CD8-positive, alpha-beta memory T cell (primary cell): ENCODE data around the gene BCL6B. TPM values are rescaled to one million over a fixed set of nuclear protein-coding genes. Genes with fewer than 3 reads are reported as not detected.
"Not testable (repeated sequence)": the region's sequence is repeated elsewhere in the genome, so short reads cannot be mapped to it uniquely, and the experiment has no call there.

Source experiments
- CTCF ChIA-PET: fragments of 350-600 bp; sonication (Branson Sonifier 250); formaldehyde crosslinking; loops from one replicate; lab custom pipeline; 2021; ENCODE audit warnings: antibody characterized with exemption; lab: Charles Lee
- POLR2A ChIA-PET: fragments of 350-600 bp; sonication (Branson Sonifier 250); formaldehyde crosslinking; loops from one replicate; lab custom pipeline; 2021; ENCODE audit warnings: antibody characterized with exemption; lab: Charles Lee
- DNase-seq, 5 donors: peaks; one replicate each; pipeline versions ENCODE4 v3.0.0 to v3.0.0-alpha.2; 2020 to 2022; ENCODE audit warnings: mixed read lengths in 1 of 5
- H3K27ac ChIP-seq: one replicate; pipeline ENCODE4 v1.7.0; 2013; ENCODE audit warnings: low read depth, mild to moderate bottlenecking, low read length, moderate library complexity
- H3K27me3 ChIP-seq: 2 replicates; pipeline ENCODE4 v1.7.0; 2013; ENCODE audit warnings: low read length, mild to moderate bottlenecking; ENCODE audit not compliant: insufficient read depth, poor library complexity, severe bottlenecking
- H3K36me3 ChIP-seq: 2 replicates; pipeline ENCODE4 v1.7.0; 2013; ENCODE audit warnings: mild to moderate bottlenecking, low read length, moderate library complexity; ENCODE audit not compliant: insufficient read depth
- H3K4me1 ChIP-seq: 2 replicates; pipeline ENCODE4 v1.7.0; 2013; ENCODE audit warnings: mild to moderate bottlenecking, low read length, moderate library complexity; ENCODE audit not compliant: insufficient read depth
- H3K4me3 ChIP-seq: 2 replicates; pipeline ENCODE4 v1.7.0; 2013; ENCODE audit warnings: mild to moderate bottlenecking, low read length
- H3K9me3 ChIP-seq: 2 replicates; pipeline ENCODE4 v1.7.0; 2013; ENCODE audit warnings: mild to moderate bottlenecking, low read length
- H3K27ac Mint-ChIP-seq, 8 donors: one replicate each; pipeline ENCODE4 v1.8.0; 2020 to 2021; ENCODE audit warnings: mixed read lengths in 8 of 8, mild to moderate bottlenecking in 6 of 8, inconsistent platforms in 3 of 8, moderate library complexity in 3 of 8
- H3K27me3 Mint-ChIP-seq, 2 donors: one replicate each; pipeline ENCODE4 v1.8.0; 2020 to 2021; ENCODE audit warnings: mixed read lengths in 2 of 2, mild to moderate bottlenecking in 1 of 2, moderate library complexity in 1 of 2
- H3K36me3 Mint-ChIP-seq, 3 donors: one replicate each; pipeline ENCODE4 v1.8.0; 2020 to 2021; ENCODE audit warnings: mixed read lengths in 3 of 3, inconsistent platforms in 1 of 3, mild to moderate bottlenecking in 1 of 3
- H3K4me1 Mint-ChIP-seq, 3 donors: one replicate each; pipeline ENCODE4 v1.8.0; 2020 to 2021; ENCODE audit warnings: mixed read lengths in 3 of 3, inconsistent platforms in 1 of 3, mild to moderate bottlenecking in 1 of 3
- H3K4me3 Mint-ChIP-seq, 7 donors: one replicate each; pipeline ENCODE4 v1.8.0; 2020 to 2021; ENCODE audit warnings: mixed read lengths in 7 of 7, mild to moderate bottlenecking in 6 of 7, moderate library complexity in 4 of 7, inconsistent platforms in 2 of 7
- H3K9me3 Mint-ChIP-seq, 5 donors: one replicate each; pipeline ENCODE4 v1.8.0; 2020 to 2022; ENCODE audit warnings: mixed read lengths in 5 of 5, mild to moderate bottlenecking in 3 of 5, moderate library complexity in 2 of 5, inconsistent platforms in 1 of 5
- polyA plus RNA-seq: library from polyadenylated mRNA; unstranded; fragments of 300-500 nt; fragmentation: Illumina TruSeq; gene quantifications from one replicate; pipeline ENCODE4 v1.2.3, GENCODE V29; 2021
- total RNA-seq, 2 experiments: library from RNA; stranded (reverse); gene quantifications; one replicate each; pipeline ENCODE4 v1.2.3, GENCODE V29; 2021

The BCL6B gene
- total and polyA plus RNA-seq, 3 experiments from 2014 or later: 0.09 to 0.59 (median 0.24) TPM

GRCh38 chr17:7043182-7043496, 20.3 kb downstream of the BCL6B start:
- H3K27ac ChIP-seq: no peak overlapping the region
- Mint-ChIP-seq H3K27ac (peak overlapping the region in 6 of 8 donors; percentile 57 to 95 (median 80)), H3K36me3 (no peaks in the 10 kb centered on the region), H3K4me3 (peak overlapping the region; percentile 81 to 90 (median 84)), H3K4me1 (peaks cover 41 to 60% (median 42%) of the 10 kb centered on the region in 3 donors), H3K27me3 (no peaks in the 10 kb centered on the region), H3K9me3 (no peaks in the 10 kb centered on the region)
- DNase-seq: no peak
- peak overlapping the region; percentile 60 for H3K4me3 ChIP-seq
- CTCF ChIA-PET: interaction anchor here (1.3 to 10.0 kb wide), 3 partner anchors 9 to 253 kb away, joined by 4 to 169 read pairs (median 6); no protein-coding TSS in a partner anchor
- POLR2A ChIA-PET: interaction anchor here (0.7 kb wide), 1 partner anchor 101 kb away, joined by 4 read pairs; no protein-coding TSS in a partner anchor
- no peaks in the 10 kb centered on the region for H3K36me3 ChIP-seq
- H3K9me3 ChIP-seq: no peaks in the 10 kb centered on the region
- peaks cover 30% of the 10 kb centered on the region for H3K4me1 ChIP-seq
- H3K27me3 ChIP-seq: no peaks in the 10 kb centered on the region

DNA sequence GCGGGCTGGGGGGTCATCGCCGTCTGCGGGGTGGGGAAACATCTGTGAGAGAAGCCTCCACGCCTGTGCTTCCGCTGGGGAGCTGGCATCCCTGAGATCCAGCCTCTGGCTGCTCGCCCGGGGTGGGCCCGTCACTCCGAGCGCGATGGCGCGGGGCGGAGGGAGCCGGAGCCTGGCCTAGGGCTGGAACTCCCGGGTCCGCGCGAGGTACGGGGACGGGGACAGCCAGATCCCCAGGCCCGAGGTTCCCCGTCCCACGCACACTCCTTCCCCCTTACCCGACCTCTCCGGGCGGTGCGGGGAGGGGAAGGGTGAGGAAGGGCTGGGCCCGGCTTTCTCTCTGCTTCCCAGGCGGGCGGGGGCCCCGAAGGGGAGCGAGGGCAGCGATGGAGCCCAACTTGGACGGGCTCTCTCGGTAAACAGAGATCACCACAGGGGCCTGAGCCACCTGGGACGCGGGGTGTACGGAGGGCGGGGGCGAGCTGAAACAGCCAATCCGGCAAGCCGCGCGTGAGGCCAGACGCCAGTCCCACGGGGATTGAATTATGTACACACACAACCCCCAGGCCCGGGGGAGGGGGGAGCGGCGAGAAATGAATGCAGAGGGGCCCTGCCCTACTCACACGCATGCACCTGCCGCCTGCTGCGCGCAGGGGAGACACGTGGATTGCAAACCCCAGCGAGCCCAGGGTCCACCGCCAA, 20.8 kb downstream of the BCL6B start, which contains the start of gene SLC16A11:
TSS of gene SLC16A11 (minus strand) at position 596 of the 702 bp plus-strand sequence. CDS start at position 17, 579 bp downstream.
- Histone ChIP-seq H3K36me3 (no peaks in the 10 kb centered on the region), H3K4me1 (peaks cover 30% of the 10 kb centered on the region), H3K4me3 (peak within 1 kb of the TSS; percentile 60), H3K27ac (no peak within 1 kb of the TSS), H3K9me3 (no peaks in the 10 kb centered on the region), H3K27me3 (no peaks in the 10 kb centered on the region)
- Mint-ChIP-seq H3K27me3 (no peaks in the 10 kb centered on the region), H3K4me1 (peaks cover 37 to 55% (median 37%) of the 10 kb centered on the region in 3 donors), H3K4me3 (peak within 1 kb of the TSS; percentile 81 to 90 (median 84)), H3K36me3 (no peaks in the 10 kb centered on the region), H3K9me3 (no peaks in the 10 kb centered on the region), H3K27ac (peak within 1 kb of the TSS in 7 of 8 donors; percentile 57 to 99 (median 85))
- peak in 3 of 5 donors; percentile 10 to 51 (median 33) for DNase-seq
- POLR2A ChIA-PET: no interaction called here
- CTCF ChIA-PET: interaction anchor here (1.3 to 10.0 kb wide), 3 partner anchors 8 to 253 kb away, joined by 4 to 169 read pairs (median 6); no protein-coding TSS in a partner anchor

DNA sequence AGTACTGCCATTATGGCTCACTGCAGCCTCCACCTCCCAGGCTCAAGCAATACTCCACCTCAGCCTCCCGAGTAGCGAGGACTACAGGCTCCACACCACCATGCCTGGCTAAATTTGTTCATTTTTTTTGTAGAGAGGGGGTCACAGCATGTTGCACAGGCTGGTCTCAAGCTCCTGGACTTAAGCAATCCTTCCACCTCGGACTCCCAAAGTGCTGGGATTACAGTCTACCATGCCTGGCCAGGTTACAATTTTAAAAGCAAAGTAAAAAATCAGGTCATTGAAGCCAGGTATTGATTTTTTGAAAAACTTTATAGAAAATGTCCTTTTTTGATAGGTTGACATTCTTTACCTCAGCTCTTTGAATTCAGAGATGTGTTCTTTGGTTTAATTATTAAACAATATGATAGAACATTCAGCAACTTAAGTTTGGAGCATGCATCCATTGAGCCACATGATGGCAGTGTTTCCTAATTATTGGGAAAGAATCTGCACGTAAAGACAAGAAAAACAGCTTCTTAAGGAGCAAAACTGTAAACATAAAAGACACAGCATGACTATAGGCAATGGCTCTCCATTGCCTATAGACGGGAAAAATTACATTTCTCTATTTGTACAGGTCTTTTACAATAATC, 22.8 kb downstream of the BCL6B start:
- Histone ChIP-seq H3K4me3 (peak overlapping the region; percentile 67), H3K27me3 (no peaks in the 10 kb centered on the region), H3K4me1 (peaks cover 30% of the 10 kb centered on the region), H3K36me3 (no peaks in the 10 kb centered on the region), H3K9me3 (no peaks in the 10 kb centered on the region), H3K27ac (peak overlapping the region; percentile 53)
- ChIA-PET POLR2A (interaction anchor here (1.0 to 2.5 kb wide), 9 partner anchors 10 to 642 kb away, joined by 3 to 21 read pairs (median 6); partner anchors contain the start of genes POLR2A, SLC16A13 and TP53), CTCF (interaction anchor here (0.7 to 10.0 kb wide), 32 partner anchors 9 to 686 kb away, joined by 3 to 169 read pairs (median 4); partner anchors contain the start of genes ACAP1, DVL2, RNASEK and SLC16A13)
- H3K27me3 Mint-ChIP-seq: no peaks in the 10 kb centered on the region
- H3K9me3 Mint-ChIP-seq: no peaks in the 10 kb centered on the region
- peak overlapping the region; percentile 78 to 93 (median 87) for H3K4me3 Mint-ChIP-seq
- peak overlapping the region; percentile 57 to 96 (median 91) for H3K27ac Mint-ChIP-seq
- no peaks in the 10 kb centered on the region for H3K36me3 Mint-ChIP-seq
- peaks cover 32 to 47% (median 34%) of the 10 kb centered on the region in 3 donors for H3K4me1 Mint-ChIP-seq
- peak in 3 of 5 donors; percentile 58 to 66 (median 64) for DNase-seq

DNA sequence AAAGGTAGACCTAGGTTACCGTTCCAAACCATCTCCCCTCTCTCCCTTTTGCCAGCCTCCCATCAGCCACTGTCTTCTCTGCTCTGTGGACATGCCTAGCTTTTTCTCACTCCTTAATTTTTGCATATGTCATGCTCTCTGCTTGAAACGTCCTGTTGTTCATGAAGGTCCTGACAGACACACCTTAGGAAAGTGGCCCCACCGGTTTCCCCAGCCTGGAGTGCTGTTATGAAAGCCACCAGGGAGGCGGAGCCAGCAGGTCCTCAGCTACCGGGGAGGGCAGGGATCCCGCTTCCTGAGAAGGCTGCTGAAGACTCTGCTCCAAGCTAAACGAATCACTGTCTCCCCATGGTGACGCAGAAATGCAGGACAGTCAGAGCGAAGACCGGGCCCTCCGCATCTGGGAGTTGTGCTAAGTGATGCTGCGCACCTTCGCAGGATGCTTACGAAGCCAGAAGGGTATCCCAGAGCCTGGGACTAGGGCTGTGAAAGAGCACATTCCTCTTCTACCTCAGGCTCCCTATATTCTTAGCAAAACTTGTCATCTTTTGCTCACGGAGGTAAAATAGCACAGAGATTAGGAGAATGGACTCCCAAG, 23.4 kb downstream of the BCL6B start:
- Mint-ChIP-seq H3K27me3 (no peaks in the 10 kb centered on the region), H3K36me3 (no peaks in the 10 kb centered on the region), H3K27ac (peak overlapping the region; percentile 83 to 96 (median 94)), H3K4me1 (peaks cover 30 to 47% (median 32%) of the 10 kb centered on the region in 3 donors), H3K9me3 (no peaks in the 10 kb centered on the region), H3K4me3 (peak overlapping the region; percentile 78 to 93 (median 87))
- Histone ChIP-seq H3K4me1 (peaks cover 30% of the 10 kb centered on the region), H3K9me3 (no peaks in the 10 kb centered on the region), H3K36me3 (no peaks in the 10 kb centered on the region), H3K27me3 (no peaks in the 10 kb centered on the region), H3K27ac (peak overlapping the region; percentile 53), H3K4me3 (peak overlapping the region; percentile 67)
- DNase-seq: peak in 3 of 5 donors; percentile 25 to 66 (median 34)
- POLR2A ChIA-PET: interaction anchor here (1.0 to 2.5 kb wide), 9 partner anchors 10 to 641 kb away, joined by 3 to 21 read pairs (median 6); partner anchors contain the start of genes POLR2A, SLC16A13 and TP53
- CTCF ChIA-PET: interaction anchor here (0.7 to 10.0 kb wide), 30 partner anchors 9 to 641 kb away, joined by 3 to 169 read pairs (median 4); partner anchors contain the start of genes DVL2, RNASEK, SLC16A13 and TMEM102

- Histone ChIP-seq H3K4me1 (peaks cover 30% of the 10 kb centered on the region), H3K27ac (peak overlapping the region; percentile 53), H3K4me3 (peak overlapping the region; percentile 67)
- not testable (repeated sequence) for H3K9me3 Mint-ChIP-seq, H3K36me3 Mint-ChIP-seq, H3K36me3 ChIP-seq, H3K27me3 ChIP-seq, H3K27me3 Mint-ChIP-seq, H3K9me3 ChIP-seq
- POLR2A ChIA-PET: interaction anchor here (1.0 to 2.5 kb wide), 6 partner anchors 11 to 640 kb away, joined by 4 to 21 read pairs (median 6); partner anchors contain the start of genes POLR2A, SLC16A13 and TP53
- peak overlapping the region; percentile 78 to 93 (median 87) for H3K4me3 Mint-ChIP-seq
- peak; percentile 56 to 89 (median 77) for DNase-seq
- CTCF ChIA-PET: interaction anchor here (0.7 to 10.0 kb wide), 23 partner anchors 8 to 641 kb away, joined by 3 to 169 read pairs (median 5); partner anchors contain the start of genes GABARAP, RNASEK, SLC16A13 and TP53
- H3K27ac Mint-ChIP-seq: peak overlapping the region; percentile 83 to 96 (median 94)
- peaks cover 26 to 43% (median 31%) of the 10 kb centered on the region in 3 donors for H3K4me1 Mint-ChIP-seq
Measured at GRCh38 chr17:7046725-7047397, 24.0 kb downstream of the BCL6B start.

DNA sequence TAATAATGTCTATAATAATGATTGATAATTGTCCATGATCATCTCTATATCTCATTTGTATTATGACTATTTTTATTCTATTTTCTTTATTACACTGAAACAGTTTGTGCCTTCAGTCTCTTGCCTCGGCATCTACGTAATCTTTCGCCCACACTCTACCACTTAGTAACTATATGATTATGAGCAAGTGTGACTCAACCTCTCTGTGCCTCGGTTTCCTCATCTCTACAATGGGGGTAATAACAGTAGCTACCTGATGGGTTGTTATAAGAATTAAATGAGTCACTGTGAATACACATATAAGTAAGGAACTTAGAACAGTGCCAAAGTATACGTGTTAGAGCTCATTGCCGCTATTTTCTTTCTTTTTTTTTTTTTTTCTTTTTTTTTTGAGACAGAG, 24.7 kb downstream of the BCL6B start:
- no peak for DNase-seq
- Histone ChIP-seq H3K9me3 (no peaks in the 10 kb centered on the region), H3K4me1 (peaks cover 26% of the 10 kb centered on the region), H3K27me3 (no peaks in the 10 kb centered on the region), H3K36me3 (no peaks in the 10 kb centered on the region), H3K4me3 (no peak overlapping the region), H3K27ac (no peak overlapping the region)
- H3K4me3 Mint-ChIP-seq: peak overlapping the region in 6 of 7 donors; percentile 47 to 93 (median 86)
- no peaks in the 10 kb centered on the region for H3K36me3 Mint-ChIP-seq
- H3K9me3 Mint-ChIP-seq: no peaks in the 10 kb centered on the region
- POLR2A ChIA-PET: interaction anchor here (0.6 to 1.0 kb wide), 2 partner anchors 12 to 637 kb away, joined by 3 read pairs; no protein-coding TSS in a partner anchor
- peaks cover 21 to 39% (median 30%) of the 10 kb centered on the region in 3 donors for H3K4me1 Mint-ChIP-seq
- H3K27me3 Mint-ChIP-seq: no peaks in the 10 kb centered on the region
- CTCF ChIA-PET: interaction anchor here (0.7 to 1.2 kb wide), 2 partner anchors 89 to 195 kb away, joined by 3 to 6 read pairs; partner anchors contain the start of gene GABARAP
- H3K27ac Mint-ChIP-seq: peak overlapping the region in 7 of 8 donors; percentile 18 to 96 (median 89)

DNA sequence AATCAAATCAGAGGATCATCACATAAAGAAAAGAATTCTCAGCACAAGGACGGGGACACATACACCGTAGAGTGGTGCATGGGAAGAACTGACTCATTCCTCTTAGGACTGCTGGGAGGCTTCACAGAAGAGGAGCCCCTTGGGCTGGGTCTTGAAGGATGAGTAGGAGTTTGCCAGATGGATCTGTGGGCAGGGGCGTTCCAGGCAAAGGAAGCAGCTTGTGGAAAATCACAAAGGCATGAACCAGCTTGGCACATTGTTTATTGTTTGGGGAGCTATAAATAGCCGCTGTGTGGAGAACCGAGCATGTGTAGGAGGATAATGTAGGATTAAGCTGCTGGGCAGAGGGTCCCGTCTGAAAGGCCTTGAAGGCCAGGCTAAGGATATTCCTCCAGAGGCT, 26.1 kb downstream of the BCL6B start:
- no peak overlapping the region for H3K4me3 Mint-ChIP-seq
- DNase-seq: no peak
- peak overlapping the region in 2 of 8 donors; percentile 17 to 23 for H3K27ac Mint-ChIP-seq
- H3K27me3 ChIP-seq: no peaks in the 10 kb centered on the region
- H3K27ac ChIP-seq: no peak overlapping the region
- CTCF ChIA-PET: interaction anchor here (0.9 to 7.0 kb wide), 2 partner anchors 13 to 86 kb away, joined by 3 to 101 read pairs; partner anchors contain the start of gene SLC16A13
- POLR2A ChIA-PET: no interaction called here
- H3K4me1 Mint-ChIP-seq: peaks cover 21 to 29% (median 28%) of the 10 kb centered on the region in 3 donors
- H3K9me3 ChIP-seq: no peaks in the 10 kb centered on the region
- H3K4me1 ChIP-seq: peaks cover 18% of the 10 kb centered on the region
- no peaks in the 10 kb centered on the region for H3K36me3 ChIP-seq
- no peaks in the 10 kb centered on the region for H3K9me3 Mint-ChIP-seq
- no peaks in the 10 kb centered on the region for H3K36me3 Mint-ChIP-seq
- no peak overlapping the region for H3K4me3 ChIP-seq
- peaks cover 0 to 2% of the 10 kb centered on the region in 2 donors for H3K27me3 Mint-ChIP-seq
